HG03175 (cell line): ENCODE data around the gene TMEM266.

Experiments
- ATAC-seq: cut with Tn5 transposase; IDR thresholded peaks from one replicate; pipeline ENCODE4 v1.9.1; 2021; ENCODE audit warnings: mild to moderate bottlenecking, moderate library complexity; ENCODE audit not compliant: unreplicated experiment

The TMEM266 gene

DNA sequence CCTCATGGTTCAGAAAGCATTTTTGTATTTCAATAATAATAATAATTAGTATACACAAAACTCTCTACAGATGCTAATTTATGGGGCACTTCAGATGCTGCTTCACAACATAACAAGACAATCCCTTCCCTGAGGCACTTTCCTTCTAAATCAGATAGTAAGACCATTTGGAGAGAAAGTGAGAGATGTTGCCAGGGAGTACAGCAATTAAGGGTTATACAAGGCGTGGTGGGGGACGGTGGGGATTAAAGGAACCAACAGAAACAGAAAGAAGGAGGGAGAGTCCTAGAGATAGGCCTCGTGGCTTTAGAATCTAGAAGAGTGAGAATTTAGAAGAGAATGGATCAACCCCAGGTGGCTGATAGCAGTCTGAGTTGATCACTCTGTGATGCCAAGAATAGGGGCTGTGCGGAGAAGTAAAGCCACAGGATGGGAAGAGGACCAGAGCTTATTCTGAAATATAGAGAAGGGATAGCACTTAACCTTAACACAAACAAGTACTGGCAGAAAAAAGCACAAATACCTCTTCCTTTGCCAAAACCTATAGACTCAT is 174.6 kb downstream of the TMEM266 start:
- ATAC-seq: no peak

DNA sequence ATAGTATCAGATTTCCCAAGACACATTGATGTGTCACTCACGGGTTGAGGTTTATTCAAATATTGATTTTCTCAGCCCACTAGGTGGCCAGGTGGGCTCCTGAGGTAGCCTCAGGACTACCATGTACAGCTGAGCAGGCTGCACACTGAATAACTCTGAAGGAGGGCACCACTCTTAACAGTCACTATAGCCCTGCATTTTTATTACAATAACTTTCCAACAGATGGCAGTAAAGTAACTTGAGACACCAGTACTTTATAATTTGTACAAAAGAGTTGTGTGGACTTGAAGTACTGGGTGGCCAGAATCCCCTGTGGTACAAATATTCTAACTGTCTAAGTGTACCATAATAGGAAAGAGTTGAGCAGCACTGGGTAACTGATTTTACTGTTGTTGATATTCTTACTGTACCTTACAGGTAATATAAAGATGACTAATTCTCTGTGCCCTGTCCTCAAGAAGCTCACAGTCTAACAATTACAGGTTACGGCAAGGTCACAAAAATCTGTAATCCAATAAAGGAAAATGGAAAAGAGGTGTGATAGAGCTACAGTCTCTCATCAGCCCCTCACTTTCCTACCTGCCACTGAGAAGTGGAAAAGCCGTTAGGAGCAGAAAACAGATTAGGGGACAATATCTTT is 175.5 kb downstream of the TMEM266 start:
- no peak for ATAC-seq

DNA sequence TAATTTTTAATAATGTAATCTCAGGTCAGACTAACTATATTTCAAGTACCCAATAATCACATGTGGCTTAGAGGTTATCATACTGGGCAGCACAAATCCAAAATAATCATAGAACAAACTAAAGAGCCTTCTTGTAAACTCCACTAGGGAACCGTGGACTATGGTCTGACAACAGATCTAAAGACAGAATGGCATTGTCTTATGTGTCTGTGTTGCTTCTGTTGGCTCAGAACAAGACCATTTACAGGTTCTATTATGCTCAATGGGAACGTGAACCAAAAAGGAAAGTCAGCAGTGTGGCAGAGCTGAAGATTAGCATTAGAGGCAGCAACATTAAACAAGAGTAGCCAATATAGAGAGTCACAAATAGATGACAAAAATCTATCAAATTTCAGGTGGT is 176.6 kb downstream of the TMEM266 start:
- no peak for ATAC-seq

DNA sequence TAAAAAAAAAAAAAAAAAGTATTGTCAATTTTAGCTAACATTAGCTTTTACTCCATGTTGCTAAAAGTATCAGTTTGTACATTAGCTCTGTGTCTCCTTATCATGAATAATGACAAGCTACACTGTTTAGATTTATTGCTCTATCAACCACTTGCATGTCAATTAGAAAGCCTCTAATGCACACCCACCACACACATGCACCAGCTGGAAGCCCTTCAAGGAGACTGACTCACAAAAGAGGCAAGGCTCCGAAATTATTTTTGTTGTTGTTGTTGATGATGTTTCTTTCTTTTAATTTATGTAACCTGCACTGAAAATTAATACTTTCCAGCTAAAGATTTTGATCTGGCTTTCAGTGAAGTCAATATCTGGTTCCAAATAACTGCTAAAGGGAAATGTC is 180.0 kb downstream of the TMEM266 start:
- ATAC-seq: no peak

DNA sequence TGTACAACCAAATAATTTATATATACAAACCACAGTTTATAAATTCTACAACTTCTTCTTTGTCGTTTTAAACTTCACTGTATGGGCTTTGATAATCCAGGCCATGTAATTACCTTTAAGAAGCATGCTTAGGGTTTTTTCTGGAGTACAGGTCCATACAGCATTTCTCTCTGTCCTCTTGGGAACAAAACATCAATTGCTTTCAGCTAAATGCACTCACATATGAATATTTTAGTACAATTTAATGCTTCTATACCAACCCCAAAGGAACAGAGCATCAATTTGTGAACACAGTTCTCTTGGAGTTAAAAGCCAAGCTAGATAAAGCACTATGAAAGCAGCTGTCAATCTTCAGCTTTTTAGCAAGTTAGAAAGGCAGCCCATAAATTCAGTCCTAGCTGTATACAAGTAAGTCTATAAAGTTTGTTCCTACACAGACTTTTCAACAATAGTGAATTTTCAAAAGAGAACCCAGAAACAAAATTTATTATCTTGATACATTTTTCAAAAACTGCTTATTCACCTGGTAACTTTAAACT is 185.4 kb downstream of the TMEM266 start:
- no peak for ATAC-seq

DNA sequence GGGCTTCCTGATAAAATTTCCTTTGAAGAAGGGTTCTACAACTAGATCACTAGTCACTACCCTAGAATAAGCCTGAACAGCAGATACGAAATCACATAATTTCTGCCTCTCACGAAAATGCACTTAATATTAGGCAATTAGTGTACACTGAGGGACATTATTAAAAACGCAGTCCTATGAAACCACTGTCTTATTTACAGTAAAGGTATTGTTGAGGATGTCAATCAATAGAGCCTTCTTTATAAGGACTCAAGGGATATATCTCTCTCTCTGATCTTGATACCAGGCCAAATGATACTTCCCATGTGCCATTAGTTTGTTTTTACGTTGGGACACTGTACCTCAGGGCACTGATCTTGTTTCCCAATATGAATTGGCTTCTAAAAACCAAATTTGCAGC is 191.9 kb downstream of the TMEM266 start:
- no peak for ATAC-seq

DNA sequence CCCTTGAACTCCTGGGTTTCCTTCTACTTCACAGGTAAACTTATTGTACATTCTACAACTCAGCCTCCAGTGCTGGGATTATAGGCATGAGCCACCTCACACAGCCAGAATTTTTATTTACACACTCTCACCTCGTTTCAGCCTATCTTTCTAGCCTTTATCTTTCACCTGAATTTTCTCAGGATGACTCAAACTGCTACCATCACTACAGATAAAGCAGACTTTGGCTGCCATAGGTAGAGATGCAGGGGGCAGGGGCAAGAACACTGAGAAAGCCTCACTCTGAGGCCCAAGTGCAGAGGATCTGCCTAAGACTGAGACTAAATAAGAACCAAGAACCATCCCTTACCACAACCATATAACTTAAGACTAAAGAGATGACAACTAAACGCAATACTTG is 192.5 kb downstream of the TMEM266 start:
- ATAC-seq: no peak

DNA sequence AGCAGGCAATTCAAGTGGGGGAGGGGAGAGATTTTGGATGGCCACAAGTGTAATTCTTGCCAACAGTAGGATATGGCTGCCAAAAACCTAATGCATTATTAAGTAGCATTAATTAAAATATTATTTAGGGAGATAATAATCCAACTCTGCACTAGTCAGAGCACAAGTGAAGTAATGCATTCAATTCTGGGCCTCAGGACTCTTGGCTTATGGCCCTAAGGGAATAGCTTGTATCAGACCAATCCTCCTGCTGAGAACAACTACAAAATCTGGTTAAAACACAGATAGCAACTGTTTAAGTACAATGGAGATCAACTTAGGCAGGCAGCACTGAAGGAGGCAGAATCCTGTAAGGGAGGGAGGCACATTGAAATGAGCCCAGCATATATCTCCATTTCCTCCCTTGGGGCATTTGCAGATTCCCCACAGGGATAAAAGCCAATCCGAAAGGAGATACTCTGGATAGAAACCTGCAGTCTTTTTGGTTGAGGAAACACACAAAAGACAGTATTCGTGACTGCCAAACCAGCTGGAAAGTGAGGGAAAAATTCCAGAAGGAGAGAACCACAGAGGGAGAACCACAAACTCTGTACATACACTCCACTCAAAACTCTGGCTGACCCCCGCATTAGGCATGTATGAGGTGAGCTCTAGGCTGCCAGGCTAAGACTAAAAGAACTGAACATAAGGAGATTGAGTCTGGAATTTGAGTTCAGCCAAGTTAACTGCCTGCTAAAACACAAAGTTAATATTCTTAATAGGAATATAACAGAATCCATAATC is 194.1 kb downstream of the TMEM266 start:
- no peak for ATAC-seq
